HG02840 (cell line): Measurements from ENCODE around the gene MAP7D2.

ENCODE experiments used
- ATAC-seq: cut with Tn5 transposase; IDR thresholded peaks from one replicate; pipeline ENCODE4 v1.9.1; 2021; ENCODE audit warnings: mild to moderate bottlenecking, moderate library complexity, moderate number of reproducible peaks; ENCODE audit not compliant: unreplicated experiment, low FRiP score

Gene MAP7D2

GRCh38 chrX:19987856-19988255 lies 128.9 kb downstream of the MAP7D2 start:
- ATAC-seq = no peak

GRCh38 chrX:19986531-19986930 lies 130.2 kb downstream of the MAP7D2 start:
- no peak for ATAC-seq

DNA sequence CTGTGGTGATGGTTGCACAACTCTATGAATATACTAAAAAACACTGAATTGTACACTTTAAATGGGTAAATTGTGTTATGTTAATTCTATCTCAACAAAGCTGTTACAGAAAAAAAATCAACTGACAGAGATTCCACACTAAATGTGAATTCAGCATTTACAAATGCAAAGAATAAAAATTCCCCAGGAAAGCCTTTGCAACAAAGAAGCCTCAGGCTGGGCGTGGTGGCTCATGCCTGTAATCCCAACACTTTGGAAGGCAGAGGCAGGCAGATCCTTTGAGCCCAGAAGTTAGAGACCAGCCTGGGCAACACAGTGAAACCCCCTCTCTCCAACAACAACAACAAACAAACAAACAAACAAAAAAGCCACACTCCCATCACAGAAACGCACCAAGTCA lies 134.8 kb downstream of the MAP7D2 start:
- ATAC-seq = no peak

DNA sequence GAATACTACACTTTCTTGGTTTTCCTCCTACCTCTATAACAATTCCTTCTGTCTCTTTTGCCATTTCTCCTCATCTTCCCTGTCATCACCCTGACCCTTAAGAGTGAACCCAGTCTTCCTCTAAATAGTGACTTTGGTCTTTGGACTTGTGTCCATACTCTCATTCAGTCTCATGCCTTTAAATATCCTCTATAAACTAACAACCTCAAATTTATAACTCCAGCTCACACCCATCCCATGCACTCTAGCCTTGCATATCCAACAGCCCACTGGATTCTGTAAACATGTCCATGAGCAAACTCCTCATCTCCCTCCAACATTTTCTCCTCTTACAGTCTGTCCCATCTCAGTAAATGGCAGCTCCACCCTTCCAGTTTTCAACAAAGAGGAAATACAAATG lies 140.9 kb downstream of the MAP7D2 start:
- no peak for ATAC-seq

GRCh38 chrX:19972984-19973383 lies 143.7 kb downstream of the MAP7D2 start:
- ATAC-seq = no peak

DNA sequence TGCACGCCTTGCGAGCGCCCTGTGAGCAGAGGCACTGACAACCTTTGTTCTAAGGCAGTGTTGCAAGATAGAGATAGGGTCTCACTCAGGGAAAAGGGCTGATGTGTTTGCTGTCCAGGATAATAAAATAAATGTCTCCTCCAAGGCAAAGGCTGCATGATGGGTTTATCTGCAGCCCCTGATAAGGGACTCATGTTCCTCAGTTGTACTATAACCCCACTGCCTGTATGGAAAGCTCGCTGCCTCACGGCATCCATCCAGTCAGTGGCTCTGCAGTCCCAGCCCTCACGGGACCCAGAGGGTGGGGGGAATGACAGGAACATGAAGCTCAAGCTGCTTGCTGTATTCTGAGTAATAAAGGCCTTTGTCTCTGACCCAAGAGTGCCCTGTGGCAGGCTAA lies 148.4 kb downstream of the MAP7D2 start:
- ATAC-seq = no peak

DNA sequence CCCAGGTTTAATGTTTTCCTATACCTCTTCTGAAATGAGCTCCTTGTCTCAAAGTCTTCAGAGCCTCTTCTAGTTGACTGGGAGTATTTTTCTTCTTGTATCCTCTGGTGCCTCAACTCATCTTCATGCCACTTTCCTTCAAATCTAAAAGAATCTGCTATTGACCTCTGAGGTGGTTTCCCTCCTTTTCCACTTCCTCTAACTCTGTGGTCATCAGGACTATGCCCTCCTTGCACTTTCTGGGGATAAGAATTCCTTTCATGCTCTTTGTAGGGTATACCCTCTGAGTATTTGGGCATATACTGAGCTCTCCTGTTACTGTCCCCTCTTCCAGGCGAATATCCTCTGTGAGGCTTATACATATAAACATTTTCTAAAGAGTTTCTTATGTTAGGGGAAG lies 150.7 kb downstream of the MAP7D2 start:
- ATAC-seq = no peak

DNA sequence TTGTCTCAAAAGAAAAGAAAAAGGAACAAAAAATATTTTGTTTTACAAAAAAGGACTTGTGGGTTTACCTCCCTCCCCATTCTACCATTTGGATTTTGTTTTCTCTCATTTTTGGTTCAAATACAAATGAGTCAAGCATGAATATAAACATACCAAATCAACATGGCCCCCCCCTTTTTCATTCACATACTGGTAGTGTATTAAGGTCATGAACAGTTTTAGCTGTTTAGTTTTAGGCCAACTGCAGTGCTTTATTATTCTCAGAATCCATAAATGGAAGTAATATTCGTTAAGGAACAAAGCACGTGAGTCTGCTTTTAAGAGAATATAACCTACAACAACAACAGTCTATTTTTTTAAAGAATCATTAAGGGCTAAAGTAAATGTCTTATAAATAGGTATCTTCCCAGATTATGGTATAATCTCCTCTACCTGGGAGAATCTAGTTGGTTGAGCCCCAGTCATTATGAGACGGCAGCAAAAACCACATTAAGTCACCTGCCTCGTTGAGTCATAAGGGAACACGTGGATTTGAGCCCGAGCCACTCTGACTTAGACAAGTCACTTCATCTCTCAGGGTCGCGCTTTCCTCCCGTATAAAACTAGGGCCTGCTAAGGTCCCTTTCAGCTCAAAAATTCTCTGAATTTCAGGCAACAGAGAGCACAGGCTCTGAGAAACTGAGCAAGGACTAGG lies 152.5 kb downstream of the MAP7D2 start:
- no peak for ATAC-seq

DNA sequence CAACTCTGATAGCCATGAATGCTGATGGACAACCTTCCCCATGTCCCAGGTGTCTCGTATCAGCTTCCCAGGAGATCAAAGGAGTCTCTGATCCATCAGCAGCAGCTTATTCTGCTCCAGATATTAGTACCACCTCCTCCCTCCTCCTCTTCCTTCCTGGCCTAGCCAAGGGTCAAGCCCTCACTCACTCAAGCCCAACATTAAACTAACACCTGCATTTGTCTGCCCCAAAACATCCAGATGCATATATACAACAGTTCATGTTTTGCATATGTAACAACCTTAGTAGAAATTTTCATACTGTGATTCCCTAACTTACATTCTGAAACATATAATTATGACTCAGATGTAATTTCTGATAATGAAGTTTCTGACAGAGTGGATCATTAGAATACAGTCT lies 155.8 kb downstream of the MAP7D2 start:
- ATAC-seq = no peak

DNA sequence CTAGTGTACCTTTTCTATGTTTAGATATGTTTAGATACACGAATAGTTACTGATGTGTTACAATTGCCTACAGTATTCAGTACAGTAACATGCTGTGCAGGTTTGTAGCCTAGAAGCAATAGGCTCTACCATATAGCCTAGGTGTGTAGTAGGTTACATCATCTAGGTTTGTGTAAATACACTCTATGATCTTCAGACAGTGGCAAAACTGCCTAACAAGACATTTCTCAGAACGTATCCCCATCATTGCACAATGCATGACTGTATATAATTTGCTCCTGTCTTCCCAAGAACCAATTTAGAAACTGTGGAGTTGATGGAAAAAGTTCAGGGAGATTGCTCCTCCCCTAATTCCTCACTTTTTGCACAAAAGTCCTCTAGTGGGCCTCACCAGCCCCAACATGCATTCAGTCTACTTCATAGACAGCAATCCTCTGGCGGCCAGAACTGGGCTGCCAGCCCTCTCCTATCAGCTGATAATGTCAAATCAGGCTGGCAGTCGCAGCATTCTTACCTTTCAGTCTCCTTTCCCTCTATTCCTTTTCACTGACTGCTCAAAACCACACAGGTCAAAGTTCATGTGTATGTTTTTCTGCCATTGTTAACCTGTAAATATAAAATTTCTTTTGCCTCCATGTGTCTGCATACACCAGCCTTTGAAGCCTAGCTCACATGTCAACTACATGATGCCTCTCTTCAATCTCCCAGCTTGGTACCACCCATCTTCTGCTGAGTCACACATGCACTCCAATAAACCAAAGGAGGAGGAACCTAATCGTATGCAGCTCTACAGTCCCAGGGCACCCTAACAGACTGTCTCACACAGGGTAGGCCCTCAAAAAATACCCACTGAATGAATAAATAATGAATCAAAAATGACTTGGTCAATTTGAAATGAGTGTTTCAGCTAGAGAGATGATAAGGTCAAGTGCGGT lies 157.9 kb downstream of the MAP7D2 start:
- no peak for ATAC-seq

- no peak for ATAC-seq
Measured at GRCh38 chrX:19956923-19957322, 159.8 kb downstream of the MAP7D2 start.
